PC-9 (cell line): ENCODE measurements around the gene WNT7A.

Experiments
- EZH2 ChIP-seq: fragments of 200-600 bp; sonication (generic); IDR thresholded peaks from 2 replicates; pipeline ENCODE4 v1.8.0; 2017; ENCODE audit warnings: antibody characterized with exemption, low read depth
- TF ChIP-seq, protein P1 (sequence below): fragments of 200-600 bp; sonication (generic); conservative IDR thresholded peaks from 2 replicates; pipeline ENCODE4 v1.6.1; 2017; ENCODE audit warnings: mixed run types, antibody characterized with exemption, mild to moderate bottlenecking, moderate library complexity

DNA sequence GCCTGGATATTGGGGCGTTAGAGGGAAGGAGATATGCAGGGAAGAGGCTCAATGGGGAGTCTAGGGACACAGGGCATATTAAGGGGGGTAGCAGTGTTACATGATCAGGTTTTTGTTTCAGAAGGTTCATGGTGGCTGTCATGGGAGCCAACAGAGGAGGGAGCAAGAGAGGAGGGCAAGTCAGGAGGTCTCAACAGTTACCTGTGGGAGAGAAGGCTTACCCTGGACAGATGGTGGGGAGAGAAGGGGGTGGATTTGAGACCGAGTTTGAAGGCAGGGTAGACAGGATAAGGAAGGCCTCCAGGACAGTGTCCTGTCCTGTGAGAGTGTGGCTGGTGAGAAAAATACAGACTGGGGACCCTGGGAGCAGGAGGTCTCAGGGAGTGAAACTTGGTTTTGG is 3.8 kb upstream of the WNT7A start:
- TF ChIP-seq, protein P1, sequence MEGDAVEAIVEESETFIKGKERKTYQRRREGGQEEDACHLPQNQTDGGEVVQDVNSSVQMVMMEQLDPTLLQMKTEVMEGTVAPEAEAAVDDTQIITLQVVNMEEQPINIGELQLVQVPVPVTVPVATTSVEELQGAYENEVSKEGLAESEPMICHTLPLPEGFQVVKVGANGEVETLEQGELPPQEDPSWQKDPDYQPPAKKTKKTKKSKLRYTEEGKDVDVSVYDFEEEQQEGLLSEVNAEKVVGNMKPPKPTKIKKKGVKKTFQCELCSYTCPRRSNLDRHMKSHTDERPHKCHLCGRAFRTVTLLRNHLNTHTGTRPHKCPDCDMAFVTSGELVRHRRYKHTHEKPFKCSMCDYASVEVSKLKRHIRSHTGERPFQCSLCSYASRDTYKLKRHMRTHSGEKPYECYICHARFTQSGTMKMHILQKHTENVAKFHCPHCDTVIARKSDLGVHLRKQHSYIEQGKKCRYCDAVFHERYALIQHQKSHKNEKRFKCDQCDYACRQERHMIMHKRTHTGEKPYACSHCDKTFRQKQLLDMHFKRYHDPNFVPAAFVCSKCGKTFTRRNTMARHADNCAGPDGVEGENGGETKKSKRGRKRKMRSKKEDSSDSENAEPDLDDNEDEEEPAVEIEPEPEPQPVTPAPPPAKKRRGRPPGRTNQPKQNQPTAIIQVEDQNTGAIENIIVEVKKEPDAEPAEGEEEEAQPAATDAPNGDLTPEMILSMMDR, result no peak
- no peak for TF ChIP-seq EZH2
